HG02759 (cell line): ENCODE results near the gene C6orf89.
"Not testable (repeated sequence)": the region's sequence is repeated elsewhere in the genome, so short reads cannot be mapped to it uniquely, and the experiment has no call there.

Source experiments
- ATAC-seq: cut with Tn5 transposase; IDR thresholded peaks from one replicate; pipeline ENCODE4 v1.9.1; 2021; ENCODE audit warnings: mild to moderate bottlenecking, moderate library complexity; ENCODE audit not compliant: unreplicated experiment

Gene C6orf89

GRCh38 chr6:36920049-36920448, 34.3 kb downstream of the C6orf89 start:
- ATAC-seq, result no peak

- ATAC-seq, result no peak
These were observed 34.8 kb downstream of the C6orf89 start for GRCh38 chr6:36920546-36920945.

- ATAC-seq, result no peak
These were observed 38.4 kb downstream of the C6orf89 start for GRCh38 chr6:36924131-36924530.

GRCh38 chr6:36924778-36925374, 39.1 kb downstream of the C6orf89 start:
- ATAC-seq, result no peak

GRCh38 chr6:36925809-36926208, 40.1 kb downstream of the C6orf89 start:
- ATAC-seq, result no peak

DNA sequence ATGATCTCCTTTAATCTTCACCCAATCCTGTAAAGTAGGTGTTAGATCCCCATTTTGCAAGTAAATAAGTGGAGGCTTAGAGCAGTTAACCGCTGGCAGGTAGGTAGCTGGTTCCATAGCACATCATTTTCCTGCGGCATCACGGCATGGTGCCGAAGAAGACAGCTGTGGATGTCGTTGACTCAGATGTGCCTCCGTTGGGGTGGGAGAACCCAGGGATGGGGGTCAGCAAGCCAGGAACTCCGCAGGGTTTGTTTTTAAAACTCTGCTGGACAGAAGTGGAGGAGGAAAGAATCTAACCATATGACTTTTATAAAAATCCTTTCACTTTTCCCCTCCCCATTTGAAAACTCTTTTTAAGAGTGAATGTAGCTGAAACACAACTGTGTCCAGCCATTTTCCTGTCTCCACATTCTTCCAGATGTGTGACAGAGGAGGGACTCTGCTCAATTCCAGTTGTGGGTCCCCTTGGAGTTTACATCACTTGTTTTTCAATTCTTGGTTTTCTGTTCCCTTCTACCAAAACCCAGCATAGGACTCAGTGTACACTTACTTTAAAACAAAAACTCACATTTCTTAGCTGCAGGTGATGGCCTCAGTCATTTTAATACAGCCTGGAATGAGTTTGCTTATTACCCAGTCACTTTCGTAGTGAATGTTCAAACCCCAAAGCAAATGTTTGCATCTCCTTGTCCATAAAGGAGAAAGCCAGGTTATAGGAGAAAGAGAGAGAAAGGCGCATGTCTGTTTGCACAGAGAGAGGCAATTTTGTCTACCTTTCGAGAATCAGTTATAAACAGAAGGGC, 41.2 kb downstream of the C6orf89 start:
- no peak for ATAC-seq

- ATAC-seq, result no peak
These were observed 42.2 kb downstream of the C6orf89 start for GRCh38 chr6:36927691-36928546.

- ATAC-seq, result no peak
These were observed 42.8 kb downstream of the C6orf89 start for GRCh38 chr6:36928547-36928918.

GRCh38 chr6:36929152-36929551, 43.4 kb downstream of the C6orf89 start:
- ATAC-seq, result no peak

- no peak for ATAC-seq
These were observed 43.9 kb downstream of the C6orf89 start for GRCh38 chr6:36929607-36930006.

- no peak for ATAC-seq
These were observed 44.7 kb downstream of the C6orf89 start for GRCh38 chr6:36930483-36930882.

DNA sequence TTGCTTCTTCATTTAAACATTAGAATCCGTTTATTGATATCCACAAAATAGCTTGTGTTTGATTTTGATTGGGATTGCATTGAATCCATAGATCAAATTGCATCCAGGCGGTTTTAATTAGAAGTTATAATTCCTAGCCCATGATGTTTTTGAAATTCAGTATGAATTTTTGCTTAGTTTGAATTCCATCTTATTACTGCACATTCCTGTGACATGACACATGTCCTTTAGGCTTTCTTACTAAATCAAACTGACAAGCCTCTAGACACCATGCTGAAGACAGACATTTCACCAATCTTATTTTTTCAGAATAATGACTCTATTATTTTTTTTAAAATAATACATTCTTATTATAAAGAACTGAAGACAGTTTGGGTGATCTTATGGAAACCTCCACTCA, 47.4 kb downstream of the C6orf89 start:
- no peak for ATAC-seq

DNA sequence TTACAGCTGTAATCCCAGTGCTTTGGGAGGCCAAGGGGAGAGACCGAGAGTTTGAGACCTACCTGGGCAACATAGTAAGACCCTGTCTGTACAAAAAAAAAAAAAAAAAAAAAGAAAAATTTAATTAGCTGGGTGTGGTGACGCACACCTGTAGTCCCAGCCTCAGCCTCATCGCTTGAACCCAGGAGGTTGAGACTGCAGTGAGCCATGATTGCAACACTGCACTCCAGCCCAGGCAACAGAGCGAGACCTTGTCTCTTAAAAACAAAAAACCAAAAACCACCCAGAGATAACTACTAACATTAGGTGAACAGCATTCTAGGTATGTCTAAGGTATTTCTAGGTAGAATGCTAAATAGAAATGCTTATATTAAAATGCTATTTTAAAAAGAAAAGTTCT, 47.8 kb downstream of the C6orf89 start:
- ATAC-seq, result no peak

- no peak for ATAC-seq
These were observed 49.1 kb downstream of the C6orf89 start for GRCh38 chr6:36934901-36935300.

GRCh38 chr6:36936824-36937223, 51.1 kb downstream of the C6orf89 start:
- no peak for ATAC-seq

DNA sequence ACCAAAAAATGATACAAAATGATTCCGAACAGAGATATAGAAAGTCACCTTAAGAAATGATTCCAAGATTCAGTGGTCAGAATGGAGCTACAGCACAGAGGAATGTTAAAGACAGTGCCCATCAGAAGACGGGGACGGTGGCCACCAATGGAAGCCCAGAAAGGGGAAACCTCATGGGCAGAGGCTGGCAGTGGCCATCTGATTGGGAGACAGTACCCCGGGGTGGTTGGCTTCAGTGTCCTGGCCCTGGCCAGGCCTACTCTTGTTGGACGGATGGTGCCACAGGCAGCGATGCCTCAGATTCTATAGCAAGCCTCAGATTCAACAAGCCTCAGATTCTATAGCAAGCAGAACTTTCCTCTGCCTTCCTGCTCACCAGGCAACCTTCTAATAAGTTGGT, 52.1 kb downstream of the C6orf89 start:
- ATAC-seq, result no peak

- no peak for ATAC-seq
These were observed 52.8 kb downstream of the C6orf89 start for GRCh38 chr6:36938536-36938935.

DNA sequence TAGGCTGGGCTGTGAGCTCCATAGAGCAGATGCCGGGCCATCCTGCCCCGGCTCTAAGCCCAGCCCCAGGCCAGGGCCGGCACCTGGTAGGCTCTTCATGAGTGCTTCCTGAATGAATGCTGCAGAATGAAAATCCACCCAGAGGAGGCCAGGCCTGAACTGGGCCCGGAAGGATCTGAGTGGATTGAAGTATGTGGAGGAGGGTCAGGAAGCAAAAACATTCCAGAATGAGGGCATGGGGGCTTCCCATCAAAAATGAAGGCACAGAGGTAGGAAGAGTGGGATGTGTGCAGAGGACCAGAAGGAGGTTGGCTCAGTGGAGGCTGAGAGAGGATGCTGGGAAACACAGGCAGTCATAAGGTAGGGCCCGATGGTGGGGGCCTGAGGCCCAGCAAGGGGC, 53.3 kb downstream of the C6orf89 start:
- ATAC-seq, result not testable (repeated sequence)

GRCh38 chr6:36940027-36940426, 54.3 kb downstream of the C6orf89 start:
- ATAC-seq, result no peak

DNA sequence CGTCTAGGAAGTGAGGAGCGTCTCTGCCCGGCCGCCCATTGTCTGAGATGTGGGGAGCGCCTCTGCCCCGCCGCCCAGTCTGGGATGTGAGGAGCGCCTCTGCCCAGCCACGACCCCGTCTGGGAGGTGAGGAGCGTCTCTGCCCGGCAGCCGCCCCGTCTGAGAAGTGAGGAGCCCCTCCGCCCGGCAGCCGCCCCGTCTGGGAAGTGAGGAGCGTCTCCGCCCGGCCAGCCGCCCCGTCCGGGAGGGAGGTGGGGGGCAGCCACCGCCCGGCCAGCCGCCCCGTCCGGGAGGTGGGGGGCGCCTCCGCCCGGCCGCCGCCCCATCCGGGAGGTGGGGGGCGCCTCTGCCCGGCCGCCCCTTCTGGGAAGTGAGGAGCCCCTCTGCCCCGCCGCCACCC, 55.8 kb downstream of the C6orf89 start:
- not testable (repeated sequence) for ATAC-seq

GRCh38 chr6:36942329-36942728, 56.6 kb downstream of the C6orf89 start:
- ATAC-seq, result not testable (repeated sequence)

- no peak for ATAC-seq
These were observed 58.9 kb downstream of the C6orf89 start for GRCh38 chr6:36944650-36945049.
